ENCODE results near the gene ADGRF4.

GRCh38 chr6:47762502-47762901 lies 64.1 kb downstream of the ADGRF4 start:
- TF ChIP-seq, protein P1, sequence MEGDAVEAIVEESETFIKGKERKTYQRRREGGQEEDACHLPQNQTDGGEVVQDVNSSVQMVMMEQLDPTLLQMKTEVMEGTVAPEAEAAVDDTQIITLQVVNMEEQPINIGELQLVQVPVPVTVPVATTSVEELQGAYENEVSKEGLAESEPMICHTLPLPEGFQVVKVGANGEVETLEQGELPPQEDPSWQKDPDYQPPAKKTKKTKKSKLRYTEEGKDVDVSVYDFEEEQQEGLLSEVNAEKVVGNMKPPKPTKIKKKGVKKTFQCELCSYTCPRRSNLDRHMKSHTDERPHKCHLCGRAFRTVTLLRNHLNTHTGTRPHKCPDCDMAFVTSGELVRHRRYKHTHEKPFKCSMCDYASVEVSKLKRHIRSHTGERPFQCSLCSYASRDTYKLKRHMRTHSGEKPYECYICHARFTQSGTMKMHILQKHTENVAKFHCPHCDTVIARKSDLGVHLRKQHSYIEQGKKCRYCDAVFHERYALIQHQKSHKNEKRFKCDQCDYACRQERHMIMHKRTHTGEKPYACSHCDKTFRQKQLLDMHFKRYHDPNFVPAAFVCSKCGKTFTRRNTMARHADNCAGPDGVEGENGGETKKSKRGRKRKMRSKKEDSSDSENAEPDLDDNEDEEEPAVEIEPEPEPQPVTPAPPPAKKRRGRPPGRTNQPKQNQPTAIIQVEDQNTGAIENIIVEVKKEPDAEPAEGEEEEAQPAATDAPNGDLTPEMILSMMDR (IDR thresholded peaks at IDR 0.05; ENCODE audit: borderline replicate concordance, extremely low read depth, low read length, poor library complexity, severe bottlenecking): no peak
- no peak for TF ChIP-seq EZH2 (IDR thresholded peaks at IDR 0.05; ENCODE audit: borderline replicate concordance, low read depth, low read length, severe bottlenecking)
